SW480 (cell line): ENCODE results near the gene TMCC3.

Experiments
- DNase-seq: peaks from one replicate; pipeline ENCODE4 v3.0.0-alpha.2; 2016; ENCODE audit warnings: low spot score

The TMCC3 gene

DNA sequence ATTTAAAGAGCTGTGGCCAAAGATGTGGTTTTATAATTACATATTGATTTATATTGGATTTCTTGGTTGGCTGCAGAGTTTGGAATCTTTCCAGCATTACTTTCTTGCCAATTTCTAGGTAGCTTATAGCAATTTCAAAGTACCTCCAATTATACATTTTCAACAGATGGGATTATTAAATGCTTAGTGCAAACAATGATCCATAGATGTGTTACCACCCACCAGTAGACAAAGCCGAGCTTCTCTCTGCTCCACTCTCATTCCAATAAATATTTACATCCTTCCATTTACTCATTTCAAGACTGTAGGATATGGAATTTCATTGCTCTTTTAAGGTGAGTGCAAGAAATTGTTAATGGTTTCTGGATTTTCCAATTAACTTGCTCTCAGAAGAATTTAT, 21.6 kb upstream of the TMCC3 start:
- DNase-seq, result no peak

DNA sequence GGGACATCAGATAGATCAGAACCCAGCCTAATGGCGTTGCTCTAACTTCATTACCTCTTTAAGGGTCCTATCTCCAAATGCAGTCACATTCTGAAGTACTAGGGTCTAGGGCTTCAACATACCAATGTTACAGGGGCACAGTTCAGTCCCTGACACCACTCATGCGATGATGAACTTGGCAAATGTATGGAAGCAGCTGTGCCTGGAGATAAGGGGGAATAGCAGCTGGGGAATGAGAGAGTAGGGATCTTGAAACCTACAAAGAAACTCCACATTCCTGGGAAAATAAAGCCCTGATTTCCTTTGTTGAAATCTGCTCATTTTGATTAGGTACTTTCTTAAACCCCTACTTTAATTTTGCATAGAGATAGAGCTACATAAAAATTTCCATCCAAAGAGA, 20.5 kb upstream of the TMCC3 start:
- no peak for DNase-seq

DNA sequence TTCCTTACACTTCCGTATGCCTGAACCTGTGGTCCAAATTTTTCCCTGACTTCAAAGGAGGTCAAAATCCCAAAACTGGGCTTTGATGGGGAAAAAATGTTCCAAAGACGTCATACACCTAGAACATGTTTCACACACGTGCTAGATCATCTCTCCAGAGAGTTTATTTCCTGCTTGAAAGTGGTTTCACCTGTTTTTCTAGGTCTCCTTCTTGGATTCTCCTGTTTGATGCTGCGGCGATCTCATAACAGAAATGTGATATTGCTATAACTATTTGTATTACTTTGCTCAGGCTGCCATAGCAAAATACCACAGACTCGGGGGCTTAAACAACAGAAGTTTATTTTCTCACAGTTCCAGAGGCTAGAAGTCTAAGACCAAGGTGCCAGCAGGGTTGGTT, 19.7 kb upstream of the TMCC3 start:
- DNase-seq, result no peak

DNA sequence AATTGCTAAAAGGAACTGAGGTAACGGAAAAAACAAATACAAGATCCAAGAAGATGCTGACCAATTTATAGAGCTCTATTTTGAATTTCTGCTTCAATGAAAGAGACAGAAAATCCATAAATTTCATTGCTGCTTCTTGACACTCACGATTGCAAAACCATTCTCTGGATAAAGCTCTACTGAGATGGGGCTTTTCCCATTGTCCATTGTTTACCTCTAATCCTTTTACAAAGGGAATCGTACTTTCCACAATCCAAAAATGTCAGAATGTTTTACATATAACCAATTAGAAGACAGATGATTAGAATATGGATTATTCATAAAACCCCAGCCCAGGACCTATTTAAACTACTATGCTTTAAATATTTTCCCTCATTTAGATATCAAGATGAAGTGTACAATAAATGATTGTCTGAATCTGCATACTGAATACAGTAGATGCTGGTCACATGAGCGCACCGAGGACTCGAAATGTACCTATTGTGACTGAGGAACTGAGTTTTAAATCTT, 16.7 kb upstream of the TMCC3 start:
- no peak for DNase-seq

DNA sequence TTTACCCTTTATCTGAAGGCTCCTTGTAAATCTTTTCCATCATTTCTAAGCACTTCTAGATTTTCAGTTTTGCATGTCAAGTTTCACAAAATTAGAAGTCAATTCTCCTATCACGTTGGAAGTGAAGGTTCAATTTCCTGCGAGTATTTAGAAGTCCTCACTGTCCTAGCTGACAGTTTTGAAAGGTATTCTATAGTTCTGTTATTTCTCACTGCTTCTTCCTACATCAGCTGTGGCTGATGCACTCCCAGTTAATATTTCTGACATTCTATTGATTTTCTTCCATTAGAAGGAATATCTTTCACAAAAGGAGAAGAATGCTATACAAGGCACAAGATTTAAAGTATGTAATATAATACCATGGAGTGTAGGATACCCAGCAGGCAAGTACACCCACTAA, 15.8 kb upstream of the TMCC3 start:
- no peak for DNase-seq

DNA sequence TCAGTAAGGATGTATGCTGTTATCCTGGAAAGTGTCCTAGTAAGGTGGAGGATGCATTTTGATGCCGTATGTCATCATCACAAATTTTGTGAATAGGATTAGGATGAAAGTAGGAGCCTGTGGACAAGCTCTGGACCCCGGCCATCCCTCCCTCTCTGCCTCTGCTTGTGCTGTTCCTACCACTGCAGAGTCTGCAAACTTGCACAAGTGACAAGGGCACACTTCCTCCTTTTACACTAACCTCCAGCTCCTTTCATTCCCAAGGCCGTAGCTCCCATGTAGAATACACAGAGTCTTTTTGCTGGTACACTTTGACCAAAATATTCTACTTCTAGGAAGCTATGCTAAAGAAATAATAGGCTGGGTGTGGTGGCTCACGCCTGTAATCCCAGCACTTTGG, 13.3 kb upstream of the TMCC3 start:
- no peak for DNase-seq

DNA sequence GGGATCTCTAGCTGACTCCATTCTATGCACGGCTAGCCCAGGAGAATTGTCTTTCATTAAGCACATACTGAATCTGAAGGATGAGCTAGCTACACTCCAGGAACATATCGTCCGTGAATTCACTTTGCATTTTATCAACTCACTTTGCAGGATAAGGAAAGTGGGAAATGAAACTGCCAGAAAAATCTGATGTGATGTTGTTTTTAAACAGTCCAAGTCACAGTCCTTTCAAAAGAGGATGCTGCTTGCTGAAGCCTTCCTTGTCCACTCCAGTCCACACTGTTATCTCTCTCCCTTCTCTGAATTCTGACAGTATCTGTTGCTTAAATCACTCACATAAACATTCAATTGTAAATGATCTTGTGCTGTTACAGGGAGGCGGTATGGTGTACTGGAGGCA, 12.7 kb upstream of the TMCC3 start:
- no peak for DNase-seq

DNA sequence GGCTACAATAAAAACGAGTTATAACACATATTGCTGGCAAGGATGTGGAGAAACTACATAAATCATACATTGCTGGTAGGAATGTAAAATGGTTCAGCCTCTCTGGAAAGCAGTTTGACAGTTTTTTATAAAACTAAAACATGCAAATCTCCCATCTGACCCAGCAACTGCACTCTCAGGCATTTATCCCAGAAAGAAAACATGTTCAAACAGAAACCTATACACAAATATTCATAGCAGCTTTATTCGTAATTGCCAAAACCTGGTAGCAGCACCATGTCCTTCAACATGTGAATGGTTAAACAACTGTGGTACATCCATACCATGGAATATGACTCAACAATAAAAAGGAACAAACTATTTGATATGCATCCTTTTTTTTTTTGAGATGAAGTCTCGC, 10.1 kb upstream of the TMCC3 start:
- no peak for DNase-seq

DNA sequence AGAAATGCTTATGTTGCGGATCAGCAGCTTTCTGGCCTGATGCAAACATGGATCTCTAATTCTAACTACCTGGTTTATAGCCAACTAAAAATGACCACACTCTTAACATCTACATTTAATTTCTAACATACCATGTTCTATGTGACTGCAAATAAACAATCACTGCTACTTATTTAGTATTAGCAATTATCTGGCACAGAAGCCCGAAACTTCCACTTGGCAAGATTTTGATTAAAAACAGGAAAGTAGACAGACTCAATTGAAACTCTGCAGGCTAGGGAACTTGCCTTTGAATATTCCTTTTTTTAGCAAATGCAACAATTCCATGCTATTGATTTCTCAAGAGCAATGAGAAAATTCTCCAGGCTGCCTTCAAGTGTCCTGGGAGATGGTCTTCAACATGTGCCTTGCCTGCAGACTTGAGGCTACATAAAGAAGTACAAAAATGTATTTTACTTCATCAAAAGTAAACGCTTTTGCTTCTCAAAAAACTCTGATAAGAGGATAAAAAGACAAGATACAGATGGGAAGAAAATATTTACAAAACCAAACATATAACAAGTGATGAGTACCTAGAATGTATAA, 9.1 kb upstream of the TMCC3 start:
- no peak for DNase-seq

DNA sequence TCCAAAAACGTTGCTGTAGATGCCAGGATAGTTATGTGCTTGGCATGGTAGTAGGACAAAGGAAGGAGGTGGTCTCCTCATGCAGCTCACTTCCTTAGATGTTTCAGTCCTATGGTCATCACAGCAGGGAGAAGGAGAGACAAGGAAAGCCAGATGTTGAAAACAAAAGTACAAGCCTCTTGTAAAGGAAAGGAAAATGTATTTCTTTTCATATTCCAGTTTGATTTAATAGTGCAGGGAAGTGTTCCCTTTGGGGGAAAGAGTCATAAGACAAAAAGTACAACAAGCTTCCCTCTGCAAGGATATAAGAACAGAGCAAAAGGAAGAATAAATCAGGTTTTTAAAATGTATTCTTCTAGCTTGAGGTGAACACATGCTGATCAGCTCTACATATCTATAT, 8.6 kb upstream of the TMCC3 start:
- DNase-seq, result no peak

DNA sequence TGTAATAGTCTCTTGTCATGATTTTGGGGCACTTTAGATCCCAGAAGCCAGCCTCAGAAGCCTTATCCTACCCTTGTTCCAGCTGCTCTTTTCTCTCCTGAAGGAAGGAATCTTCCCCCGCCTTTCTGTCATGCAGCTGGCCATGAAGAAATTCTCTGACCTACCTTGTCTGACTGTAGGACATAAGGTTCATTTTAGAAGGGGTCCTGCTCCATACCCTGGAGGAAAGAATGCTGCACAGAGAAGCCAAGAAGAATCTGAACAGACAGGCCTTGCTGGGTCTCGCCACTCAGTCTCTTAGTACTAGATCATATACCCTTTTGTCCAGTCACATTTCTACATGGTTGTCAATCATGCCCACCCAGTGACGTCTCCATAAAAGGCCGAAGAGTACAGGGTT, 6.2 kb upstream of the TMCC3 start:
- no peak for DNase-seq

DNA sequence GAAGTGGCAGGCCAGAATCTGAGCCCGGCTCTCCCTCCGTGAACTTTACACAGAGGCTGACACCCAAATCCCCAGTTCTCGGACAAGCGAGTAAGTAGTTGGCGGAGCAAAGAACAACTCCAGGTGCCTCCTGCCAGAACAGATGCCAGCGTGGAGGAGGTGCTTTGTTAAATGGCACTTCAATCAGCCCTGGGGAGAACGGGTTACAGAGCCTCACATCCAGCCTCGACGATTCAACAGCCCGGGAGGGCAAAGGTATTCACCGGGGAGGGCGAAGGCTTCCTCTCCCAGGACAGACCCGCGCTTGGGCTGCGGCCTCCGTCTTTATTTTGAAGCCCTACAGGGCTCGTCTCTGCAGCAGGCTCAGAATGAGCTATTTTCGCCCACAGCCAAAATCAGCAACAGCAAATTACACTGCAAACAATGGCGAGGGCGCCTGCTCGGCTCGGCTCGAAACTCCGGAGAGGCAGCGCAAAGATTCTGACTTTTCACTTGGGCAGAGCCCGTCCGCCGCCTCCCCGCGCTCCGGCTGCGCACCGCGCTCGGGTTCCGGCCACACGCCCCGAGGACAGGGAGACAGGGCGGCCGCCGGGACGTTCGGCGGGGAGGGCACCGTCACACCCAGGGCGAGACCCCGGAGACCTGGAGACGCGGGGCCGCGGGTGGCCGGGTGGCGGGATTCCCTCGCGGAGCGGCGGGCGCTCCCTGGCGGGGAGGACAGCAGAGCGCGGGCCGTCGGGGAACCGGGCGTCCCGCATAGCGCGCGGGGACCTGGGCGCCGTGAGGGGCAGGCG, 811 bp downstream of the TMCC3 start:
- DNase-seq, result peak; percentile 13

DNA sequence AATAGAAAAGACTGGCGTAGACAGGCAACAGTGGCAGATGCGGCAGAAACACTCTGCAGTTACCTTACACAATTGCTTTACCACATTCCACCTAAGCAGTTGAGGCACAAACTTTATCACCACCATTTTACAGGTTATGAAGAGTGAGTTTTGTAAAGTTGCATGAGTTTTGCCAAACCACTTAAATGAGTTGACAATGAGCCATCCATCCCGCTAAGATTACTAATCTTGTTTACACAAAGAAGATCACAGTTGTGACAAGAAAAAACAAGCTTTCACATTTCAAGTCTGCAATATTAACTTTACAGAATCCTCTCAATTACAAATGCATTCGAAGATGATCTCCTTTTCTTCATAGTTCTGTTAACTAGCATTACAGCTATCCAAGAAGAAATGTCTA, 1.8 kb downstream of the TMCC3 start:
- DNase-seq, result no peak

DNA sequence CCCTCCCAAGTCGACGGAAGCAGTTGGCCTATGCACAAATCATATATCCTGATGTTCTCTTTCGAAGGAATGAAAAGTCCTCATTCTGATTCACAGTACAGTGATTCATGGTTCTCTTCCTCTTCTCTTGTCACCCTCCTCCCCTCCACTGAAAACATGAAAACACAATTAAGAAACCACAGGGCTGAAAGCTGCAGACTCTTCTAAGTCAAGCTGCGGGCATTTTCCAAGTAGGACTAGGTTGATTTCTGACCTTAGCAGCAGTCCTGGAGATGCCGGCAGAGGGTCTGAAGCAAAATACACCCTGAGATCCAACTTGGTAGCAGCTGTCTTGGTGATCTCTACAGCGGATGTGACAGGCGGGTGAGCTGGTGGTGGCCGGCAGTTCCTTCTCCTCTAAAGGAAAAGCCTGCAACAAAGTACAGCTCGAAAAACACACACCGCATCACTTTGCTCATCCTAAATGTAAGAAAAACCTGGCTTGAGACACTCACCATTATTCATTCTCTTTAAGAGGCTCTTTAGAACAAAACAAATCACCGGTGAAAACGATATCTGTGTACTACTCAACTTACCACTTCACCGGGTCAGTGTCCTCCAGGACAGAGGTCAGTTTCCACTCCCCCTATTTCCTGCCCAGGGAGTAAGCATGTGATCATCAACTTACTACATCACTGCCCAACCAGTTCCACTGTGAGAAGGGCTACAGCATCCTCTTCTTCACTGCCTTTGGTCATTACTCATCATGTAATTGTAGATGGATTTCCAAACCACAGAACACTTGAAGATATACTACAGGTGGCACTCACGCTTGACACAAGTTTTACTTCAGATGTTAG, 6.0 kb downstream of the TMCC3 start:
- DNase-seq, result no peak

DNA sequence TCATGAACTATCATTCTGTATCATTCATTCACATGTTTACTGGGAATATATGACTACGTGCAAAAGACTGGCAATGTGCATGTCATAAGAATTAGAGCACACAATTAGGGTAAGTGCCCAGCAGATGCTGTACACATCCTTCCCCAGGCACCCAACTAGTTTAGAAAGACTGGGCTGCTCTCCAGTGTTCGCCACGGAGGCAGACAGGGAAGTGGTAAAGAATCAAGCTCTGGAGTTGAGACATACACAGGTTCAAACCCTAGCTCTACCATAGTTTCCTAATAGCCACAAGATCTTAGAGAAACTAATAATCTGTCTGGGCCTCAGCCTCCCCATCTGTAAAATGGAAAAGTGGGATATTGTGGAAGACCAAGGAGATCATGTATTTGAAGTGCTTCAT, 6.8 kb downstream of the TMCC3 start:
- DNase-seq, result no peak

DNA sequence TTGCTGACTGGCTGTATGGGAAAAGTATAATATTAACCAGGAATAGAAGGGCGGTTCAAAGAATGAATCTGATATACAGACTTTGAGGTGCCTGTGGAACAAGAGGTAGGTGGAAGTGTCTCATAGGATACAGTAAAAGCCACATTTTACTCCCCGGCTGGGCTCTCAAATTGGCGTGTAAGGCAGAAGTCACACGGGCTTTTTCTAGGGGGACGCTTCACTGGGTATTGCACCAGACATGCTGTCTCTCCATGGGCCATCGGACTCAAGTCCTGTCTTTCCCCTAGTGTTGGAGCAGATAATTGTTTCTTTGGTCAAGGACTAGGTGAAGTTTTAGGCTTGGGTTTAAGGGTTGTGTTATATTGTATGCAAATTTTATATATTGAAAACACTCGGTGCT, 9.1 kb downstream of the TMCC3 start:
- no peak for DNase-seq

DNA sequence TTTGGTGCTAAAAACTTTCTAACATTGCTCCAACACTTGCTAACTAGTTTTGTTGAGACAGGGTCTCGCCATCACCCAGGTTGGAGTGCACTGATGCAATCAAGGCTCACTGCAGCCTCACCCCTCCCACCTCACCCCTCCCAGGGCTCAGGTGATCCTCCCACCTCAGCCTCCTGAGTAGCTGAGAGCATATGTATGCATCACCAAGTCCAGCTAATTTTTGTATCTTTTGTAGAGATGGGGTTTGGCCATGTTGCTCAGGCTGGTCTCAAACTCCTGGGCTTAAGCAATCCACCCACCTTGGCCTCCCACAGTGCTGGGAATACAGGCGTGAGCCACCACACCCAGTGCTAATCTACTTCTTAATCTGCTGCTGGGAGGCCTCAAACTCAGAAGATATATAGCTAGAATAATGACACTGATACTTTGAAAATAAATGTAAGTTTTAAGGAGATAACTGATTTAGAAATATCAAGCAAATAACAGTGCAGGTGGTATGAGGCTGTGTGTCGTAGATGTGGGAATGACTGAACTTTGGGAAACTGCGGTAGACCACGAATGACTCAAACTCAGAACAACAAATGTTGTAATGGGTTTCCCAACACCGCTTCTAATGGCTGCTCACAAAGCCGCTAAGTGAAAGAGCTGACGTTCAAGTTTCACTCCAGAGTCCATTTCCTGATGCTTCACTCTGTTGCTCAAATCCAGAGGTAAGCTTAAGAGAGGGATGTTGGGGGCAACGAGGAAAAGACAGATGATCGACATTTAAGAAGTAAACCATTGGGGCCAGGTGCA, 10.0 kb downstream of the TMCC3 start:
- DNase-seq, result peak; percentile 53

DNA sequence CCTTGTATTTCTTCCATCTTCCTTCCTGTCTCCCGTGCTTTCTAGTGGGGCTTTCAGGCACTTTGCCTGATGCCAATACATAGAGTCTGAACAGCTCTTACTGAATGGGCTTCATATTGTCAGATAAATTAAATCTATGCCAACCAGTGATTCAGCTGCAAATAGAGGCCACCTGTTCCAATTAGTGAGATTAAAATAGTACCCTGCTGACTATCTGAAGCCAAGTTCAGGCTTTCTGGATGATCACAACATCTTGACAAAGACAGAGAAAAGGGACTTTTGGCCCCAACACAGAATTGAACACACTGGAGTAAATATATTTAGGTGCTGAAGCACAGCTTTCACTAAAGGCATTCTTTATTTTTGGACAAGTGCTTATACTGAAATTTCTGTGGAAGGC, 11.8 kb downstream of the TMCC3 start:
- DNase-seq, result no peak

DNA sequence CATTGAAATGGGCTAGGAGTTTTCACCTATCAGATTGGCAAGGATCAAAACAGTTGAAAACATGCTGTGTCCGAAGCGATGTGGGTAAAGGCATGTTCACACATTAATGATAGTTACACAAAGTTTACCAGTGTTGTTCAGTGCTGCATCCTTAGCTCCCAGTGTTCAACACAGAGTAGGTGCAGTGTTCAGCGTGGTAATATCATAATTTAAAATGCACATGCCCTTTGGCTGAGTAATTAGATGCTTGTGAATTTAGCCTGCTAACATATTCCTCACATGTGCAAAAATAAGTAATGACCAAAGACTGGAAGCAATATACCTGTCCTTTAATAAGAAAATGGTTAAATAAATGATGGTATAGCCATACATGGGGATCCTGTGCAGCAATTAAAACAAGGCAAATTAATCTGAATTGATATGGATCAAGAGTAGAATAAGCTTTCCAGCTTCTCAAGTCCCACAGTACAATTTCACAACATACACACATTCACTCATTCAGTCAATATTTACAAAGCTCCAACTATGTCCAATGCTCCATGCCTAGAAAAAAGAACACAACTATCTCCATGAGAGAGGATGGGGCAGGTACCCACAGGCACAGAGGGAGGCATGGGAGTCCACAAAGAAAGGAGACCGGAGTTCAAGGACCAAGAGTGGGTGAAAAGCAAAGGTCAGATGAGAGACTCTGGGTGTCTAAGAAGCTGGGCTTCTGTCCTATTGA, 12.8 kb downstream of the TMCC3 start:
- no peak for DNase-seq

DNA sequence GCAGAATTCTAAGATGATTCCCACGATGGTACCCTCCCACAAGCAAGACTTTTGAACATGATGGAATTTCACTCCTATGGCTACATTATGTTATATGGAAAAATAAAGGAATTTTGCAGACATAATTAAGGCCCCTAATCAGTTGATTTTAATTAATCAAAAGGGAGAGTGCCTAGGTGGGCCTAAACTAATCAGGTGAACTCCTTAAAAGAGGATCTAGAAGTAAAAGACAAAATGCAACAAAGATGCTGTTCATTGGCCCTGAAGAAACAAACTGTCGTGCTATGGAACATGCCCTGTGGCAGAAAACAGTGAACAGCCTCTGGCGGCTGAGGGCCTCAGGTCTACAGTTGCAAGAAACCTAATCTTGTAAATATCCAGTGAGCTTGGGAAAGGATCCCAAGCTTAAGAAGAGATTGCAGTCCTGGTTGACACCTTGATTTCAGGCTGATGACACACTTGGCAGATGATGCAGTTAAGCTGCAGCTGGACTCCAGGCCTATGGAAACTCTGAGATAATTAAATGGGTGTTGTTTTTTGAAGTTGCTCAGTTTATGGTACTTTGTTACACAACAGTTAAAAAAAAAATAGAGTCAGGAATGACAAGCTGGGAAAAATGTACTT, 13.8 kb downstream of the TMCC3 start:
- DNase-seq, result no peak

DNA sequence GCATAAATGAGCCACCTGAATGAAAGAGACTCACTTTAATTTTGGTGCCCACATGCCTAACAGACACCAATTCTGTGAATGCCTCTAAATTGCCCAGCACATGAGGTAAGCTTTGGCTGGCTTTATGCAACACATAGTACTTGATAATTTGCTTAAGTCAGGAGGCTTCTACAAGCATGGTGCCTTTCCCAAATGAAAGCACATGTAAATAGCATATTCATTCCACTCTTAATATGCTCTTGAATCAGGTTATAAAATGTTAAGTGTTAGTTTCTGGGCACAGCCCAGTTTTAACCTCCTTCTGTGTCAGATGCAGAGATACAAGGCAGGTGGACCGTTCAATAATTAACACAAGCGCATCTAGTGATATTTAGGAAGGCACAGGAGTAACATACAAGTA, 15.6 kb downstream of the TMCC3 start:
- no peak for DNase-seq
